DMS114 treated with DMSO at 0.1 percent for 48 hours (cell line): ENCODE measurements around the gene CYP17A1.
"Not testable (repeated sequence)": the region's sequence is repeated elsewhere in the genome, so short reads cannot be mapped to it uniquely, and the experiment has no call there.

ENCODE experiments used
- DNase-seq: peaks from one replicate; lab custom pipeline; 2025; ENCODE audit not compliant: unreplicated experiment; lab: John Stamatoyannopoulos, UW

Gene CYP17A1

GRCh38 chr10:102837230-102837721 lies at the start of gene CYP17A1:
Gene CYP17A1 (minus strand): TSS chr10:102837413. CDS start chr10:102837361, 52 bp downstream.
- DNase-seq: no peak

- no peak for DNase-seq
Measured at GRCh38 chr10:102880256-102880655, 43.0 kb upstream of the CYP17A1 start.

- no peak for DNase-seq
Measured at GRCh38 chr10:102878629-102879028, 41.4 kb upstream of the CYP17A1 start.

- no peak for DNase-seq
Measured at GRCh38 chr10:102876747-102877153, 39.5 kb upstream of the CYP17A1 start.

DNA sequence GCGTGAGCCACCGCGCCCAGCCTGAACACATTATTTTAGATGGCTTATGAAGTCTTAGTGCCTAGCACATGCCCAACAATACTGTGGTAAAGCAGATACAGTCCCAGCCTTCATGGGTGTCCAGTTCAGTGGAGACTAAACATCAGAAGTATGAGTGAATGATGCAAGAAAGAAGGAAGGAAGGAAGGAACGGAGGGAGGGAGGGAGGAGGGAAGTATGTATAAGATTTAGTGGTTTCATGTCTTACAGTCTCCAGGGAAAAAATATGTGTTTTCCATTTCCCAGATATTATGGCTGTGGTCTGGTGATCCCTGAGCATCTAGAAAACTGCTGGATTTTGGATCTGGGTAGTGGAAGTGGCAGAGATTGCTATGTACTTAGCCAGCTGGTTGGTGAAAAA lies 35.0 kb upstream of the CYP17A1 start:
- DNase-seq: no peak

DNA sequence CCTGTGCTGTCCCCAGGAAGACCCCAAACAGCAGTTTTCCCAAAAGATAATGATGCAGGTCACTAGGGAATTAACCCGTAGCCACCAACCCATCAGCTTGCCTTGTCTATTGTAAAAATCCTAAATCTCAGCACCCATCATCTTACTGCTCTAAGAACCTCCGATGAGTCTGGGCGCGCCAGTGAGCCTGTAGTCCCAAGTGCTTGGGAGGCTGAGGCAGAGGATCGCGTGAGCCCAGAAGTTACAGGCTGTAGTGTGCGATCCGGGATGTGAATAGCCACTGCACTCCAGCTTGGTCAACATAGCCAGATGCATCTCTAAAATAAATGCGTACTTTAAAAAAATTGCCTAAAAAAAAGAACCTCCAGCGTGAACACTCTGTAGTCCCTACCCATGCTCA lies 33.0 kb upstream of the CYP17A1 start:
- no peak for DNase-seq

DNA sequence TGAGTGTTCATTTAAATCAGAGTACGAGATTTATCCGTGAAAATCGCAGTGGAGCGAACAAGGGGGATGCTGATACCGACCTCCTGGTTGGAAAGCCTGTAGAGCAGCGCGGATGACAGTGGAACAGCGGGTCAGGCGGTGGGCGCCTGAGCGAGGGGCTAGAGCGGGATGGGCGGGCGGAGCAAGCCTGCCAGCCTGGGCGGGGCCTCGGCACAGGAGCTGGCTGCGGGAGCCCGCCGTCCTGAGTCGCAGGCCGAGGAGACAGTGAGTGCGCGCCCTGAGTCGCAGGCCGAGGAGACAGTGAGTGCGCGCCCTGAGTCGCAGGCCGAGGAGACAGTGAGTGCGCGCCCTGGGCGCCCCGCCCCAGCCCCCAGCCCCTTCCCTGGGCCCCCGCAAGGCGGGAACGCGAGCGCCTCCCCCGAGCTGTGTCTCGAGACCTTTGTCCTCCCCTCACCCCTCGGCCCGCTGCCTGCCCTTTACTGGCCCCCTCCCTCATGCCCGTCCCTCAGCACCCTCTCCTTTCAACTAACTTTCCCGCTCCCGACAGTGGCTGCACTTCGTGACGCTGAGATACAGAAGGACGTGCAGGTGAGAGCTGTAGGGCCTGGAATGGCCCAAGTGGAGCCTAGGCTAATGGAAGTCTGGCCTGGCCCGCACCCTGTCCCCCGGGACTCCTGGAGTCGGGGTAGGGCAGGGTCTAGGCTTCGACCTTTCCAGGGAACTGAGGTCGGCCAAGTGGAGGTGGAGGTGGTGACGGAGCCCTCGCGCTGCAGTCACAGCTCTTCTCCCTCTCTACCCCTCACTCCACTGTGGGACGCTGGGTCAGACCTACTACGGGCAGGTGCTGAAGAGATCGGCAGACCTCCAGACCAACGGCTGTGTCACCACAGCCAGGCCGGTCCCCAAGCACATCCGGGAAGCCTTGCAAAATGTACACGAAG lies 32.3 kb upstream of the CYP17A1 start, which contains the start of gene AS3MT:
Gene AS3MT (plus strand): TSS at position 213 of the 941 bp plus-strand sequence. CDS start 123 bp downstream, at position 336.
- DNase-seq: peak; percentile 31

- no peak for DNase-seq
Measured at GRCh38 chr10:102868911-102869257, 31.7 kb upstream of the CYP17A1 start.

DNA sequence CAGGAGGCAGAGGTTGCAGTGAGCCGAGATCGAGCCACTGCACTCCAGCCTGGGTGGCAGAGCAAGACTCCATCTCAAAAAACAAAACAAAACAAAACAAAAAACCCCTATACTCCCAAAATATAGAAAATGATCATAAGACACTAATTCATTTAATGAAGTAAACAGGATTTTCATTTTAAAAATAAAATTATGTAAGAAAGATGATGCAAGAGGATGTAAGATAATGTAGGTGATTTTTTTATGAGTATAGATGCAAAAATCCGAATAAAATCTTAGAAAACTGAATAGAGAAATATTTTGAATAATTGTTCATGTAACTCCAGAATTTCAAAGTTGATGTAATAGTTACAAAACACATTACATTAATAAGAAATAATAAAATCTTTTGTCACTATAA lies 28.4 kb upstream of the CYP17A1 start:
- no peak for DNase-seq

- DNase-seq: no peak
Measured at GRCh38 chr10:102863660-102864059, 26.4 kb upstream of the CYP17A1 start.

GRCh38 chr10:102859911-102860310 lies 22.7 kb upstream of the CYP17A1 start:
- DNase-seq: no peak

DNA sequence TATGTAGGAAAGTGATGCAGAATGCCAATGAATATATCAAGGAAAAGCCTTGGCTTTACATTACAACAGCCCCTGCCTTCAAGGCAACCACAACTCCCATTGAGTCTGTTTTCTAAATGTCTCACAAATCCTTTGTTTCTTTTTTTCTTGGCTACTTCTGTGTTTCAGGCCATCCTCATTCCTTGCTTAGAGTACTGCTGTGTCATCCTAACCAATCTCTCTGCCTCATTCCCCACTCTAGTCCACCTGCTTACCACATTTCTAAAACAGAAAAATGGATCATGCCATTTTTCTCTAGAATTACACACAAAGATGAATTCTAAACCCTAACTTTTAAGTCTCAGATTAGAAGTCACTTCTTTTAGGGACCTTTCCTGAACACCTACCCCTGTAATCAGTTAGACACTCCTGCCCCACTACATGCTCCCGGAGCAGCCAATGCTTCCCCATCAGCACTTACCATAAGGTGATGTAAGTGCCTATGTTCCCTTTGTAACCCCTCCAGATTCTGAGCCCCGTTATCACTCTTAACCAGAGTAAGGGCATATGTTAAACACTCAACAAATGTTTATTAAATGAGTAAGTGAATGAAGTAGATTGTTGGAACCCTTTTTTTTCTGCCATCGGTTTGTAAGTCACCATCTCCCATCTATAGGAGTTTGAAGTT lies 19.7 kb upstream of the CYP17A1 start:
- no peak for DNase-seq

GRCh38 chr10:102855731-102856436 lies 18.7 kb upstream of the CYP17A1 start:
- DNase-seq: not testable (repeated sequence)

DNA sequence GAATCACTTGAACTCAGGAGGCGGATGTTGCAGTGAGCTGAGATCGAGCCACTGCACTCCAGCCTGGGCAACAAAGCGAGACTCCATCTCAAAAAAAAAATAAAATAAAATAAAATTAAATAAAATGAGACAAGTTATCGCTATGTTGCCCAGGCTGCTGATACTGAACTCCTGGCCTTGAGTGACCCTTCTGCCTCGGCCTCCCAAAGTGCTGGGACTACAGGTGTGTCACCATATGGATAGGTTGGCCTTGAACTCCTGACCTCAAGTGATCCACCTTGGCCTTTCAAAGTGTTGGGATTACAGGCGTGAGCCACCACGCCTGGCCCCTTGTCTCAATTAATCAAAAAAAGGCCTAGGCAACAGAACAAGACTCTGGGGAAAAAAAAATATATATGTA lies 16.0 kb upstream of the CYP17A1 start:
- not testable (repeated sequence) for DNase-seq

DNA sequence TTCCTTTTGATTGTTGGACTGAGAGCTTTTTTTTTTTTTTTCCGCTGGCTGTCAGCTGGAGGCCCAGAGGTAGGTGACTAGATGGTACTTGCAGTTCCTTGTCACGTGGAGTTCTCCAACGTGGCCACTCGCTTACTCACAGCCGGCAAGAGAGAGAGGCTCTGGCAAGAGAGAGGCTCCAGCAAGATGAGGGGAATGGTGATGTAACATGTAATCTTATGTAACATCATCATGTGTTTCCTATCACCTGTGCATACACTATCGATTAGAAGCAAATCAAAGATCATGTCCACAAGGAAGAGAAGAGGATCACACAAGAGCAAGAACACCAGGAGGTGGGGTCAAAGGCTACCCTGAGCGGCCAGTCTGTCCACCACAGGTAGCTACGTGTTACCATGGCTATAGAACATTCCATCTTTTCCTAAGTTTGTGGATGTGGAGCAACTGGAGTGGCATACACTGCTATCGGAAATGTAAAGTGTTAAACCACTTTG lies 12.9 kb upstream of the CYP17A1 start:
- DNase-seq: no peak

DNA sequence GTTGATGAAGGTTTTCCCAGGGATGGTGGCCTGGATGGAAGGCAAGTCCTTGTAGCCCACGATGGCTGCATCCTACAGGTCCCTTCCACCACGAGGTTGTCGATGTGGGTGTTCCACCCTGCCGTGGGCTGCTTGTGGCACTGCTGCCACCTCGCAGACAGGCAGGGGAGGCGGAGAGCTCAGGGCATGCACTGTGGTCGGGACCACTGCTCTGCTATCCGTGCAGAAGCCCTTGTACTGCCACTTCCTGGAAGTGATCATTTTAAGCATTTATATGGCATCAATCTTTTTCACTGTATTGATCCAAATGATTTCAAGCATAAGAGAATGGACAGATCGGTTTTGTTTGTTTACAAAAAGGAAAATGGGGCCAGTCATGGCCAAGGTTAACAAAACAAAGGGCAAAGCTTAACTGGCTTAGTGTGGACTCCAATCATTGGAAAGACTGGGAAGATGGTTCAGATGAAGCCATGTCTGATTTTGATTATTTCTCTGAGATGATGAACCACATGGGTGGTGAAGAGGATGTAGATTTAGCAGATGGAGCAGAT lies 8.2 kb upstream of the CYP17A1 start:
- no peak for DNase-seq

GRCh38 chr10:102844190-102844776 lies 7.1 kb upstream of the CYP17A1 start:
- not testable (repeated sequence) for DNase-seq

- not testable (repeated sequence) for DNase-seq
Measured at GRCh38 chr10:102843139-102843538, 5.9 kb upstream of the CYP17A1 start.

GRCh38 chr10:102841827-102842345 lies 4.7 kb upstream of the CYP17A1 start:
- DNase-seq: no peak

GRCh38 chr10:102838276-102838927 lies 1.2 kb upstream of the CYP17A1 start:
- not testable (repeated sequence) for DNase-seq
